Measurements from ENCODE around the gene INO80C. TPM values are rescaled to one million over a fixed set of nuclear protein-coding genes. Genes with fewer than 3 reads are reported as not detected.

INO80C gene
- total and polyA plus RNA-seq, 2 of the 4 experiments (the other 2 are of a cell fraction): 5.6 to 17.1 TPM

DNA sequence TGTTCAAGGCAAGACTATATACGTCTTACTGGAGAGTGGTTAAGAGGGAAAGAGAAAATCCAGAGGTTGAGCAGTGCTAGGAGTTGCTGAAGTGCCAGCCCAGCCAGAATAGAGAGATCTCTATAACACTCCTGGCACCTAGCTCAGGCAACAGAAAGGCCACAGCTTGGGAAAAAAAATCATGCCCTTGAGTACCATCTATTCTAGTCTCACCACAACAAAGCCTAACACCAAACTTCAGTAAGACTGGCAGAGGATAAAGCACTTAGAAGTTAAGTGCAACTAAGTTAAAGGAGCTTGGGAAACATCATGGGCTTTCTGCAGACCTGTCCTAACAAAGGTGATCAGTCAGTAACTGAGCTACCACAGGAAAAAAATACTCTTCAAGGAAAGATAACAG is 24.2 kb downstream of the INO80C start:
- ATAC-seq (ENCODE audit: low read depth): no peak
- H3K79me1 ChIP-seq (ENCODE audit: low read depth in 1 of 2, low read length in 2 of 2): no peaks in the 10 kb centered on the region; a peak in 1 of 4 replicates
- peaks cover 8% of the 10 kb centered on the region for H3K4me1 ChIP-seq (ENCODE audit: control insufficient read depth, insufficient read depth, low read length)
- H3K23ac ChIP-seq (ENCODE audit: low read depth, low read length): no peak overlapping the region
- in situ Hi-C loops (cut with MboI; ENCODE audit: low sequenced_read_pairs) (no loop called here), intact Hi-C loops (cut with micrococcal nuclease) (no loop called here), dilution Hi-C loops (cut with HindIII; ENCODE audit: low sequenced_read_pairs, unreplicated experiment) (no loop called here)
- H3K9me1 ChIP-seq (ENCODE audit: insufficient read depth, low read length): peaks cover 17% of the 10 kb centered on the region; the same call in 1 of the 2 replicates
- H4K5ac ChIP-seq (ENCODE audit: low read depth, low read length): no peak overlapping the region
- H2BK15ac ChIP-seq (ENCODE audit: low read depth, low read length): no peak overlapping the region
- H3K56ac ChIP-seq (ENCODE audit: extremely low read depth, insufficient read depth, low read length): no peak overlapping the region
- no peak overlapping the region for H2AK9ac ChIP-seq (replicated peaks; ENCODE audit: low read depth, low read length, poor library complexity)
- H2AFZ ChIP-seq (replicated peaks; ENCODE audit: low read length, poor library complexity): no peak overlapping the region
- H3K14ac ChIP-seq (replicated peaks; ENCODE audit: low read depth, low read length): no peak overlapping the region
- H3K27me3 ChIP-seq (ENCODE audit: control insufficient read depth, insufficient read depth, low read length): no peaks in the 10 kb centered on the region
- H3K27ac ChIP-seq (ENCODE audit: insufficient read depth, low read length): no peak overlapping the region
- H3K4me2 ChIP-seq (ENCODE audit: low read depth, low read length): no peak overlapping the region
- no peak for DNase-seq
- H3K18ac ChIP-seq (ENCODE audit: low read depth, low read length): no peak overlapping the region
- H2BK120ac ChIP-seq (ENCODE audit: low read depth, low read length): no peak overlapping the region
- H2BK5ac ChIP-seq (ENCODE audit: low read depth, low read length, poor library complexity, severe bottlenecking): no peak overlapping the region
- WGBS, 2 experiments (ENCODE audit: extremely low coverage in 2 of 2, insufficient read length in 1 of 2): no CpG with 5 or more reads among the region's 1 CpG
- TF ChIP-seq, protein P1, sequence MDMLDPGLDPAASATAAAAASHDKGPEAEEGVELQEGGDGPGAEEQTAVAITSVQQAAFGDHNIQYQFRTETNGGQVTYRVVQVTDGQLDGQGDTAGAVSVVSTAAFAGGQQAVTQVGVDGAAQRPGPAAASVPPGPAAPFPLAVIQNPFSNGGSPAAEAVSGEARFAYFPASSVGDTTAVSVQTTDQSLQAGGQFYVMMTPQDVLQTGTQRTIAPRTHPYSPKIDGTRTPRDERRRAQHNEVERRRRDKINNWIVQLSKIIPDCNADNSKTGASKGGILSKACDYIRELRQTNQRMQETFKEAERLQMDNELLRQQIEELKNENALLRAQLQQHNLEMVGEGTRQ (IDR thresholded peaks at IDR 0.05; ENCODE audit: low read depth, low read length): no peak
- no peak for TF ChIP-seq CHD1 (IDR thresholded peaks at IDR 0.05; ENCODE audit: low read depth, low read length)
- no peak for TF ChIP-seq RCOR1 (IDR thresholded peaks at IDR 0.05; ENCODE audit: insufficient replicate concordance, low read length)
- TF ChIP-seq RAD21 (IDR thresholded peaks at IDR 0.05; ENCODE audit: low read length): no peak
- no peak for TF ChIP-seq MAZ (IDR thresholded peaks at IDR 0.05; ENCODE audit: borderline replicate concordance, low read depth, low read length)
- no peak for TF ChIP-seq MAFK (IDR thresholded peaks at IDR 0.05; ENCODE audit: low read depth, low read length)
- TF ChIP-seq, protein P2, sequence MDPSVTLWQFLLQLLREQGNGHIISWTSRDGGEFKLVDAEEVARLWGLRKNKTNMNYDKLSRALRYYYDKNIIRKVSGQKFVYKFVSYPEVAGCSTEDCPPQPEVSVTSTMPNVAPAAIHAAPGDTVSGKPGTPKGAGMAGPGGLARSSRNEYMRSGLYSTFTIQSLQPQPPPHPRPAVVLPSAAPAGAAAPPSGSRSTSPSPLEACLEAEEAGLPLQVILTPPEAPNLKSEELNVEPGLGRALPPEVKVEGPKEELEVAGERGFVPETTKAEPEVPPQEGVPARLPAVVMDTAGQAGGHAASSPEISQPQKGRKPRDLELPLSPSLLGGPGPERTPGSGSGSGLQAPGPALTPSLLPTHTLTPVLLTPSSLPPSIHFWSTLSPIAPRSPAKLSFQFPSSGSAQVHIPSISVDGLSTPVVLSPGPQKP (IDR thresholded peaks at IDR 0.05; ENCODE audit: borderline replicate concordance, low read depth, low read length): no peak
- no peak for TF ChIP-seq NFE2L2 (IDR thresholded peaks at IDR 0.05; ENCODE audit: low read depth, low read length)
- no peak overlapping the region for H2BK20ac ChIP-seq (ENCODE audit: low read depth, low read length)
- no peak overlapping the region for H3K9ac ChIP-seq (ENCODE audit: low read depth, low read length)
- H4K91ac ChIP-seq (ENCODE audit: insufficient read depth, low read depth, low read length): no peak overlapping the region
- ChIA-PET CTCF (interaction anchor here (0.5 kb wide), 1 partner anchor 1185 kb away, joined by 3 read pairs; no protein-coding TSS in a partner anchor), POLR2A (ENCODE audit: unreplicated experiment) (no interaction called here)
- H3K4me3 ChIP-seq (ENCODE audit: insufficient read depth, low read depth, low read length): no peak overlapping the region
- H2AK5ac ChIP-seq (ENCODE audit: low read depth, low read length): no peak overlapping the region
- H4K20me1 ChIP-seq (ENCODE audit: insufficient read depth, low read length): no peaks in the 10 kb centered on the region
- no peak overlapping the region for H4K8ac ChIP-seq (ENCODE audit: low read depth in 2 of 2, low read length in 2 of 2)
- no peaks in the 10 kb centered on the region for H3K36me3 ChIP-seq (ENCODE audit: control insufficient read depth, insufficient read depth, low read length)
- no peaks in the 10 kb centered on the region for H3K9me3 ChIP-seq (ENCODE audit: control insufficient read depth, insufficient read depth, low read length)
- H3K4ac ChIP-seq (ENCODE audit: low read depth, low read length): no peak overlapping the region
- no TSS peak for BruUV-seq (replicated peaks)

Data from IMR-90 (cell line).